GM21515 (cell line): ENCODE results near the gene RARG.

ENCODE experiments used
- ATAC-seq: cut with Tn5 transposase; IDR thresholded peaks from one replicate; pipeline ENCODE4 v1.9.1; 2021; ENCODE audit not compliant: unreplicated experiment

Gene RARG

DNA sequence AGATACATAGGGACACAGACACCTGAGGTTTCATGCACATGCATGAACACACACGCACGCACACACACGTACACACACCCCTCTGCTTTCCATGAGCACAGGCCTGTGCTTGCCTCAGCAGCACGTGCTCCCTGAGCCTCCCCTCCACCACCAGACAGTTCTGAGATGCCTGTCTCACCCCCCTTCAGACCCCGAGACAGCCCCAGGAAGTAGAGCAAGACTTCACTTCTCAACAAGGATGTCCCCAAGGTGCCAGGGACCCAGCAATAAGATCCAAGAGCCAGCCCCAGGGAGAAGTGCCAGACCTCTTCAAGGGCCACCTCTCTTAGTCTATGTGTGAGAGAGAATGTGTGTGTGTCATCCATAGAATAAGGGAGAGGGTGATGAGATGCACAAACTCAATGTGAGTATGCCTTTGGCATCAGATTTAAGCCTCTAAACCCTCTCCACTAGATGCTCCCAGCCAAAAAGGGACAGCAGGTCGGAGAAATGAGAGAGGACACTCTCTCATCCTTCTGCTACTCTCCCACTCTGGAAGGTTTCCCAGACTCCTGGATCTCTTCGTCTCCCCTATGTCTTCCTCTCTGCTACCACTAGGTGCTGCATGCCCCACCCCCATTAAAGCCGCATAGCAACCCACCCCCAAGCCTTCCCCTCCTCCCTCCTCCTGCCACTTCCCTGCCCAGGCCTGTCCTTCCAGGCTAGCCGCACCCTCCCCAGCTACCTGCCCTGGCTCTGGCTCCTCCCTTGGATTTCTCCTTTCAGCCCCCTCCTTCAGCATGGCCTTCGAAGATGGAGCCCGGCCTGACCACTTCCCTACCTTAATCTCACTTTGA lies 7.7 kb downstream of the RARG start:
- ATAC-seq: no peak

GRCh38 chr12:53223389-53224060 lies 8.5 kb downstream of the RARG start:
- no peak for ATAC-seq

- ATAC-seq: no peak
Measured at GRCh38 chr12:53222806-53223261, 9.2 kb downstream of the RARG start.

DNA sequence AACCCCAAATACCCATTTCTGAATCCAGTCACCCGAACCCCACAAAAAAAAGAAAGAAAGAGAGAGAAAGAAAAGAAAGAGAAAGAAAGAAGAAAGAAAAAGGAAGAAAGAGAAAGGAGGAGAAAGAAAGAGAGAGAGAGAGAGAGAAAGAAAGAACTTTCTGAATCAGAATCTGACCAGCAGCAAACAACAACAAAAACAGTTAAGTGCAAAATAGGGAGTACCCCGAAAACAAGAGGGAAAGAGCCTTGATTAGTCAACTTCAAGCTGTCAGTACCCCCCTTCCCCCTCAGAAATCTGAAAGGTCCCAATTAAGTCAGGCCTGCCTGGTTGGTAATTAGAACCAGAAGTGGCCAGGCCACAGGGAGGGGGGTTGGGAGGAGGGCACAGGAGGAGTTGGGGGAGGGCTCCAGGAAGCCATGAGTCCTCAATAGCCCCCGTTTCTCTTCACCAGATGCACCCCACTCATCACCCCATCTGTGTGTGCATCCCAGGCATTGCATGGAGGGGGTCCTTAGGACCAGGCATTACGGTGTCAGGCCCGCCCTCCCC lies 9.8 kb downstream of the RARG start:
- ATAC-seq: no peak

DNA sequence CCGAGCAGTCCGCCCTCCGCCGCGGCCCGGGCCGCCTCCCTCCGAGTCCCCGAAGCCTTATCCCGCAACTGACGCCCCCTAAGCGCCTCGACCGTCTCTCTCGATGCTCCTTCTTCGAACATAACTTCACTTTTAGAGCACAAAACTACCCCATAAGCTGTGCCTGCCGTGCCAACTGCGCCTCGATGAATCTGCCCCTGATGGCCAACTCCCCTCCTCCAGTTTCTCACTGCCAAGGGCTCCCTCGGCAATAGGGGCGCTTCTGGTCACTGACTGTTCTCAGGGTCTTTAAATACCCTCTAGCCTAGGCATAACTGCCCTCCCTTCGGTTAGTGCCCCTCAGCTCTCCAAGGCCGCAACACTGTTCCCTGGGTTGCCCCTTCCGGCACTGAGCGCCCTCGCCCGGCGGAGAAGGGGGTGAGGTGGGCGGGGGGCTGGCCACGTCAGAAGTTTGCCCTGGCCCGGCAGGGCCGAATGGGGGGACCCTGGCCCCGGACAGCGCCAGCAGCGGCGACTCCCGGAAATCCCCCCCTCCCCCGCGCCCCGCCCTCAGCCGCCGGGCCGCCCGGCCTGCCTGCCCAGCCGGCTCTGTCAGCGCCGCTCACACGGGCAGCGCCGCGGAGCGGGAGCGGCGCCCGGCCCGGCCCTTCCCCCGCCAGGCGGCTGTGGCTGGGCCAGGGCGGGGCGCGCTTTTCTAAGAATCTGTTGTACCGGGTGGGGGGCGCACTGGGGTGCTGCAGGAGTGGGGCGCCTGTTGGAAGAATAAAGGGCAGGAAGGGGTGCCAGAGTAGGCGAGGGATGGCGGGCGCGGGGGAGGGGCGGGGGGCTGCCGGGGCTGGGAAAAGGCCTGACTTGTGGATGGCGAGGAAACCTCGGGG lies 10.6 kb downstream of the RARG start:
- peak; percentile 23 for ATAC-seq

- ATAC-seq: peak; percentile 50
Measured at GRCh38 chr12:53220694-53221202, 11.3 kb downstream of the RARG start.

GRCh38 chr12:53219956-53220693 lies 11.9 kb downstream of the RARG start:
- ATAC-seq: peak; percentile 32

GRCh38 chr12:53219292-53219955 lies 12.6 kb downstream of the RARG start:
- peak; percentile 8 for ATAC-seq

DNA sequence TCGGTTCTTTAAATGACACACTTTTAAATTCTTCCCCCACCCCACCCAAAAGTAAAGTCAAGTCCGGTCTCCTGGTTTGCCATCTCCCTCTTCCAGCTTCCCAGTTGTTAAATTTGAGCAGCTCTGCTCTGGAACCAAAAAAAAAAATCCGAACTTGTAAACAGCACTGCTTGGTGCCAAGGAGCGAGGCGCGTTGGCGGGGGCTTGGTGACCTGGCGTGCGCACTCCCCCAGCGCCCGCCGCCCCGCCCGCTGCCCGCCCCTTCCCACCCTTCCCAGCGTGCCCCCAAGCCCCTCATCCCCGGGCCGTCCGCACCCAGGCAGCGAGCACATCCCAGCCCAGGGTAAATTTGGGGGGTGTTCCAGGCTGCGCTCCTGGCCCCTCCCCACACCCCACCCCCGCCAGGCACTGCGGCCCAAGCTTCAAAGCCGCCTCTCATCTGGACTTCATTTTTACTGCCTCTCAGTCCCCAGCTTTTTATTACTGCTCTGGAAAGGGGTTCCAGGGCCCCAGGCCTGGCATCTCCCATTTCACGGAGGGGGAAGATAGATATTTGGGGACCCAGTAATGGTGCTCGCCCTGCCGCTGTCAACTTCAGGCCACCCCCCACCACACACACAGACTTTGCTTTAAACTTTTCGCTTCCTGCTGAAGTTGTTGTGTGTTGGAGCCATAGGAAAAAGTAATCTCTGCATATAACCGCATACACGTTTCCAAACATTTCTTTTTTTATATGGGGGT lies 13.3 kb downstream of the RARG start:
- no peak for ATAC-seq

- ATAC-seq: no peak
Measured at GRCh38 chr12:53217931-53218307, 14.1 kb downstream of the RARG start.

DNA sequence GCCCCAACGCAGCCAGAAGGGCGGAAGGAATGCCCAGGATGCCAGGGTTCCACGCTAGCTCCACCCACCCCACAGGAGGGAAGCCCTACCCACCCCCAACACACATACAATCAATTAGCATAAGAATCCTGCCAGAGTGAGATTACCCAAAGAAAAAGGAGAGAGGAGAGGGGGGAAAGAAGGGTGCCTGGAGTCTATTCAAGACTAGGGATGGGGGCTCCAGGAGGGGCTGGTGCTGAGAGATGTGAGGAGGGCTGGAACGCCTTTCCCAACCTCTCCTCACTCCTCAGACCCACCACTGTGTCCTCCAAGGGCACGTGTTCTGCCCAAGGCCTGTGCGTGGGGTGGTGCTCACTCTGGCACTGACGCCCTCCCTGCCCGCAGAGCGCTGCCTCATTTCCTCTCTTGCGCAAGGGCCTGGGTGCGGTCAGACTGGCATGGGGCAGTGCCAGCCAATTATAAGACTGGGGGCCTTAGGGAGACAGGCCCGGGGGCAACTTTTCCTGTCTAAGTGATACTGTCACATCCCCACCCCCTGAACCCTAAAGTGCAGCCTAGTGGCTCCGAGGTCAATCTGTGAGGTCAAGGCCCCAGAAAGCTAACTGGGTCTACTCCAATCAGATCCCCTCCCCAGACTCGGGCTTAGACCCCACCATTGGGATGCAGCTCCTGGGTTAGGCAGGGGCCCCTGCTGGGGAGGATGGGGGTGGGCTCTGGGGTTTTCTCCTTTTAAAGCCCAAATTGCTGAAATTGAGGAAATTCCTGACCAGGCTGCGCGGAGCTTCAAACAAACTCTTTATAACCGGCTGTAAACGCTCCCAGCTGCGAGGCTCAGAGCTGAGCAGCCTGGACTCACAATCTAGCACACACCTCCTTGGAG lies 14.7 kb downstream of the RARG start:
- no peak for ATAC-seq

DNA sequence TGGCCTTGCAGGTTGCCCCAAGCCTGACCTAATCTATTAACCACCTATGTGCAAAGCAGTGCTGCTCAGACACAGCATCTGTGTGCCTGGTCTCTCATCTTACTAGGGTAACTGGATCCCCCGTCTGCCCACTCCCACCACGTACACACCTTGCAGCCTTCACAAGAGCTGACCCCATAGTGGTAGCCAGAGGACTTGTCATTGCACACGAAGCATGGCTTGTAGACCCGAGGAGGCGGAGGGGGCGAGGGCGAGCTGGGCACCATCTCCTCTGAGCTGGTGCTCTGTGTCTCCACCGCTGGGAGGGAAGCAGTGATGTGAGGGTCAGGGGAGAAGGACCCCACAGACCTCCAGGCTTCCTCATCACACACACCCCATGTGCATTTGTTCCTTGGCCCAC lies 16.5 kb downstream of the RARG start:
- no peak for ATAC-seq

DNA sequence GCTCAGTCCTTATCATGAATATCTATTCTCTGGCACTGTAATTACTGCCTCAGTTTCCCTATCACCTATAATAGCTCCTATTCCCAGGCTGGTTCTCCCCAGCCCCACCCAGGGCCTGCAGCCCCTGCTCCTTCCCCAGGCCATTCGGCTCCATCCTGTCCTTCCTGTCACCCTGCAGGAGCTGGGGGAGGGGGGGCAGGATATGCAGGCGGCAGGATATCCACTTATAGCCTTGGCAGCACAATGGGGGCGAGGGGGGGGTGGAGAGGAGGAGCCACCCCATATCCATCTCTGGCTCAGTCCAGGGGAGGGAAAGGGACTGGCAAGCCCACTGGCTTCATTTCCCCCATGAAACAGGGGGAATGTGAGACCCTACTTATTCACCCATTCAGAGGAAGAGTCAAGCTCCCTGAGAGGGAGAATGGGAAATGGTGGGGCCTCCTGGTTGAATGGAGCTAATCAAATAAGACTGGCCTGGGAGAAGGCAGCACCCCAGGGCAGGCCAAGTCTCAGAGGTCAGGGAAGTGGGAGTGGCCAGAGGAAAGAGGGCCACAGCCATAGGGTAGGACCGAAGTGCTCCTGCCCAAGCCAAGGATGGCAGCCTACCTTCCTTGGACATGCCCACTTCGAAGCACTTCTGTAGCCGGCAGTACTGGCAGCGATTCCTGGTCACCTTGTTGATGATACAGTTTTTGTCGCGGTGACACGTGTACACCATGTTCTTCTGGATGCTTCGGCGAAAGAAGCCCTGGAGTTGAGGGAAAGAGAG lies 17.1 kb downstream of the RARG start:
- ATAC-seq: no peak

- ATAC-seq: no peak
Measured at GRCh38 chr12:53214221-53214620, 17.8 kb downstream of the RARG start.

GRCh38 chr12:53213348-53213747 lies 18.7 kb downstream of the RARG start:
- no peak for ATAC-seq

GRCh38 chr12:53212931-53213330 lies 19.1 kb downstream of the RARG start:
- no peak for ATAC-seq
